Neural crest cell (in vitro differentiated cells): ENCODE measurements around the gene SCTR. TPM values are rescaled to one million over a fixed set of nuclear protein-coding genes. Genes with fewer than 3 reads are reported as not detected.

Source experiments
- DNase-seq: peaks from one replicate; pipeline ENCODE4 v3.0.0; 2021; ENCODE audit warnings: low read depth, mixed read lengths, low spot score
- H3K27ac Mint-ChIP-seq: one replicate; pipeline ENCODE4 v1.8.0; 2021; ENCODE audit warnings: mild to moderate bottlenecking, mixed read lengths; ENCODE audit not compliant: unreplicated experiment
- H3K27me3 Mint-ChIP-seq: 2 replicates; pipeline ENCODE4 v1.8.0; 2021; ENCODE audit warnings: low read depth, mild to moderate bottlenecking, mixed read lengths
- H3K36me3 Mint-ChIP-seq: 2 replicates; pipeline ENCODE4 v1.8.0; 2021; ENCODE audit warnings: low read depth, mild to moderate bottlenecking, mixed read lengths
- H3K4me1 Mint-ChIP-seq: 2 replicates; pipeline ENCODE4 v1.8.0; 2021; ENCODE audit warnings: mixed read lengths
- H3K4me3 Mint-ChIP-seq: one replicate; pipeline ENCODE4 v1.8.0; 2021; ENCODE audit warnings: mild to moderate bottlenecking, mixed read lengths
- H3K9me3 Mint-ChIP-seq: 2 replicates; pipeline ENCODE4 v1.8.0; 2021; ENCODE audit warnings: mixed read lengths
- CTCF ChIP-seq: fragments of 200-600 bp; sonication (generic); conservative IDR thresholded peaks from 2 replicates; pipeline ENCODE4 v1.5.0; 2021; ENCODE audit warnings: antibody characterized with exemption, mild to moderate bottlenecking
- total RNA-seq: library from RNA; stranded (reverse); gene quantifications from 2 replicates; pipeline ENCODE4 v1.2.1, GENCODE V29; 2021

Gene SCTR
- total RNA-seq, 1 donor from 2014 or later: not detected

GRCh38 chr2:119448427-119449141 lies 75.7 kb downstream of the SCTR start:
- peaks cover 29% of the 10 kb centered on the region for H3K4me1 Mint-ChIP-seq
- H3K27ac Mint-ChIP-seq: no peak overlapping the region
- no peaks in the 10 kb centered on the region for H3K27me3 Mint-ChIP-seq
- TF ChIP-seq CTCF: no peak
- no peak overlapping the region for H3K4me3 Mint-ChIP-seq
- no peaks in the 10 kb centered on the region for H3K9me3 Mint-ChIP-seq
- H3K36me3 Mint-ChIP-seq: no peaks in the 10 kb centered on the region
- DNase-seq: no peak

GRCh38 chr2:119446037-119446436 lies 78.2 kb downstream of the SCTR start:
- Mint-ChIP-seq H3K36me3 (no peaks in the 10 kb centered on the region), H3K9me3 (no peaks in the 10 kb centered on the region), H3K4me3 (no peak overlapping the region), H3K27ac (no peak overlapping the region), H3K27me3 (no peaks in the 10 kb centered on the region), H3K4me1 (peaks cover 17% of the 10 kb centered on the region)
- no peak for TF ChIP-seq CTCF
- no peak for DNase-seq

GRCh38 chr2:119442850-119443249 lies 81.4 kb downstream of the SCTR start:
- Mint-ChIP-seq H3K27ac (no peak overlapping the region), H3K27me3 (no peaks in the 10 kb centered on the region), H3K36me3 (no peaks in the 10 kb centered on the region), H3K4me3 (no peak overlapping the region), H3K9me3 (no peaks in the 10 kb centered on the region), H3K4me1 (peaks cover 5% of the 10 kb centered on the region)
- no peak for DNase-seq
- no peak for TF ChIP-seq CTCF

- Mint-ChIP-seq H3K36me3 (no peaks in the 10 kb centered on the region), H3K4me1 (peaks cover 5% of the 10 kb centered on the region), H3K27me3 (no peaks in the 10 kb centered on the region), H3K4me3 (no peak overlapping the region), H3K27ac (no peak overlapping the region), H3K9me3 (no peaks in the 10 kb centered on the region)
- no peak for DNase-seq
- no peak for TF ChIP-seq CTCF
Measured at GRCh38 chr2:119442226-119442619, 82.1 kb downstream of the SCTR start.

- H3K36me3 Mint-ChIP-seq: no peaks in the 10 kb centered on the region
- H3K27ac Mint-ChIP-seq: no peak overlapping the region
- no peak for TF ChIP-seq CTCF
- no peak for DNase-seq
- H3K4me1 Mint-ChIP-seq: peaks cover 5% of the 10 kb centered on the region
- no peak overlapping the region for H3K4me3 Mint-ChIP-seq
- no peaks in the 10 kb centered on the region for H3K9me3 Mint-ChIP-seq
- no peaks in the 10 kb centered on the region for H3K27me3 Mint-ChIP-seq
Measured at GRCh38 chr2:119441376-119442225, 82.7 kb downstream of the SCTR start.
